HepG2 (cell line): ENCODE data around the gene EEF1A2. TPM values are rescaled to one million over a fixed set of nuclear protein-coding genes. Genes with fewer than 3 reads are reported as not detected.
A peak's percentile ranks its signal among the peaks of the same experiment; 100 is the strongest.

Experiments
- ATAC-seq: fragments of 200-7000 bp; cut with Tn5 transposase; 3 replicates; pipeline ENCODE4 v1.9.1; 2020; ENCODE audit warnings: mild to moderate bottlenecking, moderate library complexity
- BruUV-seq: library from RNA; stranded (reverse); fragments of 400-500 nt; replicated peaks from 2 replicates; lab custom pipeline; 2021; lab: Mats Ljungman, UMichigan
- CTCF ChIA-PET: fragments of 300-600 bp; formaldehyde crosslinking; extraction: SDS; loops from one replicate; lab custom pipeline; 2021; ENCODE audit warnings: low total read pairs, inconsistent platforms, low intra/inter-chr PET ratio; lab: Yijun Ruan, JAX
- POLR2A ChIA-PET: fragments of 350-600 bp; sonication (Branson Sonifier 250); formaldehyde crosslinking; loops from one replicate; lab custom pipeline; 2020; ENCODE audit warnings: antibody characterized with exemption, inconsistent platforms; lab: Yijun Ruan, JAX
- DNase-seq: peaks from one replicate; pipeline ENCODE4 v3.0.0-alpha.2; 2015; ENCODE audit warnings: low spot score
- FAIRE-seq: peaks from 3 replicates; lab custom pipeline; 2011; peaks lifted over from hg19 to GRCh38; lab: Jason Lieb, UNC
- H2AFZ ChIP-seq: one replicate; pipeline ENCODE4 v1.6.1; 2011; ENCODE audit warnings: low read length, inconsistent platforms
- H3K27ac ChIP-seq: fragments of 300-600 bp; 3 replicates; pipeline ENCODE4 v1.8.0; 2011; ENCODE audit warnings: mixed run types, mild to moderate bottlenecking, mixed read lengths, low read length, inconsistent platforms; ENCODE audit not compliant: insufficient read depth; ENCODE audit errors: extremely low read length
- H3K27me3 ChIP-seq, 2 experiments: fragments of 200-600 bp in 1 of 2; 2 replicates in 1 of 2; 3 replicates in 1 of 2; pipeline versions ENCODE4 v1.6.0 to v1.8.0; 2011; ENCODE audit warnings: low read length in 2 of 2, mild to moderate bottlenecking in 2 of 2, moderate library complexity in 2 of 2, inconsistent platforms in 1 of 2; ENCODE audit not compliant: insufficient read depth in 2 of 2, control insufficient read depth in 1 of 2
- H3K36me3 ChIP-seq, 2 experiments: fragments of 200-600 bp in 1 of 2; replicated peaks in 1 of 2; 2 replicates in 1 of 2; 3 replicates in 1 of 2; pipeline versions ENCODE4 v1.5.1 to v1.8.0; 2011; ENCODE audit warnings: low read length in 2 of 2, inconsistent platforms in 1 of 2; ENCODE audit not compliant: insufficient read depth in 2 of 2, control insufficient read depth in 1 of 2
- H3K4me1 ChIP-seq: 2 replicates; pipeline ENCODE4 v1.5.1; 2012; ENCODE audit warnings: low read length, inconsistent platforms; ENCODE audit not compliant: insufficient read depth
- H3K4me2 ChIP-seq: 2 replicates; pipeline ENCODE4 v1.6.0; 2011; ENCODE audit warnings: low read depth, low read length, inconsistent platforms
- H3K4me3 ChIP-seq, 3 experiments: fragments of 200-600 bp in 1 of 3; sonication (generic), shearing (Covaris generic) in 1 of 3; replicated peaks in 1 of 3; 2 replicates each; pipeline ENCODE4 v1.5.1; 2011 to 2016; ENCODE audit warnings: low read length in 3 of 3, inconsistent platforms in 2 of 3, low read depth in 2 of 3, mild to moderate bottlenecking in 2 of 3, control low read depth in 1 of 3, mixed read lengths in 1 of 3; ENCODE audit not compliant: insufficient read depth in 1 of 3
- H3K79me2 ChIP-seq: one replicate; pipeline ENCODE4 v1.6.1; 2011; ENCODE audit warnings: low read length, inconsistent platforms; ENCODE audit not compliant: insufficient read depth
- H3K9ac ChIP-seq: 2 replicates; pipeline ENCODE4 v1.6.0; 2011; ENCODE audit warnings: mild to moderate bottlenecking, low read depth, low read length, inconsistent platforms; ENCODE audit not compliant: insufficient read depth
- H3K9me3 ChIP-seq: 2 replicates; pipeline ENCODE4 v1.5.1; 2012; ENCODE audit warnings: mild to moderate bottlenecking, low read length
- H4K20me1 ChIP-seq: 2 replicates; pipeline ENCODE4 v1.6.0; 2011; ENCODE audit warnings: inconsistent platforms, mild to moderate bottlenecking, low read length, moderate library complexity; ENCODE audit not compliant: insufficient read depth
- HIVEP1 ChIP-seq: sonication (generic); formaldehyde crosslinking; IDR thresholded peaks from 2 replicates; pipeline ENCODE4 v1.4.0; 2020; ENCODE audit warnings: mild to moderate bottlenecking, missing genetic modification reagents
- JUN ChIP-seq: sonication (generic); formaldehyde crosslinking; IDR thresholded peaks from 2 replicates; pipeline ENCODE4 v1.4.0; 2020; ENCODE audit warnings: mild to moderate bottlenecking, missing genetic modification reagents
- NR2F6 ChIP-seq, 2 experiments: IDR thresholded peaks; 2 replicates each; pipeline ENCODE4 v1.6.1; 2016; ENCODE audit warnings: antibody characterized with exemption in 1 of 2, mild to moderate bottlenecking in 1 of 2
- RFX3 ChIP-seq: IDR thresholded peaks from 2 replicates; pipeline ENCODE4 v1.6.1; 2016; ENCODE audit warnings: missing biosample characterization, missing genetic modification reagents
- ZNF20 ChIP-seq: sonication (generic); formaldehyde crosslinking; IDR thresholded peaks from 2 replicates; pipeline ENCODE4 v1.4.0; 2020; ENCODE audit warnings: mild to moderate bottlenecking, moderate library complexity, missing genetic modification reagents
- ZNF672 ChIP-seq: sonication (generic); formaldehyde crosslinking; IDR thresholded peaks from 2 replicates; pipeline ENCODE4 v1.8.1; 2022; ENCODE audit warnings: missing genetic modification reagents
- WGBS: methylation state at CpG from one replicate; pipeline ENCODE4 v1.1.6; 2017; ENCODE audit warnings: low lambda C conversion rate; 5-methylcytosine and 5-hydroxymethylcytosine counted together
- in situ Hi-C: cut with HindIII; loops from 2 replicates; pipeline ENCODE4 v1.10.0; 2017; ENCODE audit warnings: low pct_unique_long_range_greater_than_20kb; ENCODE audit not compliant: extremely low pct_ligation_motif_present
- intact Hi-C: fragments of 100-400 bp; cut with micrococcal nuclease; formaldehyde crosslinking; loops from one replicate; pipeline ENCODE4 v1.10.0; 2022; ENCODE audit not compliant: unreplicated experiment
- polyA plus RNA-seq, 8 experiments: library from polyadenylated mRNA; depleted of rRNA in 3 of 8; stranded (reverse) in 7 of 8; unstranded in 1 of 8; fragments of >200 nt; fragmentation: Illumina TruSeq in 4 of 8; extraction: Trizol in 4 of 8; gene quantifications; 2 replicates each; pipeline versions ENCODE4 v1.2.1 to v1.2.3, GENCODE V29; 2011 to 2016; ENCODE audit warnings: low read depth in 4 of 8, missing spikeins in 1 of 8, mixed read lengths in 1 of 8; ENCODE audit not compliant: insufficient read depth in 1 of 8
- total RNA-seq, 5 experiments: library from RNA; depleted of rRNA; stranded (reverse); fragments of >200 nt; fragmentation: Illumina TruSeq; extraction: Trizol; gene quantifications; 2 replicates each; pipeline ENCODE4 v1.2.3, GENCODE V29; 2016; ENCODE audit warnings: low read depth in 1 of 5
- TF ChIP-seq, protein P1 (sequence below): sonication (generic); formaldehyde crosslinking; conservative IDR thresholded peaks from 2 replicates; pipeline ENCODE4 v1.4.0; 2020; ENCODE audit warnings: missing genetic modification reagents
- TF ChIP-seq, protein P2 (sequence below): sonication (generic); formaldehyde crosslinking; IDR thresholded peaks from 2 replicates; pipeline ENCODE4 v1.9.0; 2022; ENCODE audit warnings: low read depth, missing genetic modification reagents
- TF ChIP-seq, protein P3 (sequence below): sonication (generic); formaldehyde crosslinking; IDR thresholded peaks from 2 replicates; pipeline ENCODE4 v1.5.0; 2020; ENCODE audit warnings: mild to moderate bottlenecking, low read depth, missing genetic modification reagents, borderline replicate concordance
- TF ChIP-seq, protein P4 (sequence below): sonication (generic); formaldehyde crosslinking; IDR thresholded peaks from 2 replicates; pipeline ENCODE4 v1.5.1; 2020; ENCODE audit warnings: missing genetic modification reagents, mild to moderate bottlenecking, borderline replicate concordance
- TF ChIP-seq, protein P5 (sequence below), 2 experiments: sonication (generic) in 1 of 2; formaldehyde crosslinking in 1 of 2; IDR thresholded peaks; 2 replicates each; pipeline versions ENCODE4 v1.4.0 to v1.6.1; 2016 to 2020; ENCODE audit warnings: borderline replicate concordance in 1 of 2, low read depth in 1 of 2, mild to moderate bottlenecking in 1 of 2, missing genetic modification reagents in 1 of 2

The EEF1A2 gene
- total and polyA plus RNA-seq, 2 of the 13 experiments (the other 11 are each of a cell fraction or from before 2014, with no cell fraction given), result 0.44 to 0.87 TPM

DNA sequence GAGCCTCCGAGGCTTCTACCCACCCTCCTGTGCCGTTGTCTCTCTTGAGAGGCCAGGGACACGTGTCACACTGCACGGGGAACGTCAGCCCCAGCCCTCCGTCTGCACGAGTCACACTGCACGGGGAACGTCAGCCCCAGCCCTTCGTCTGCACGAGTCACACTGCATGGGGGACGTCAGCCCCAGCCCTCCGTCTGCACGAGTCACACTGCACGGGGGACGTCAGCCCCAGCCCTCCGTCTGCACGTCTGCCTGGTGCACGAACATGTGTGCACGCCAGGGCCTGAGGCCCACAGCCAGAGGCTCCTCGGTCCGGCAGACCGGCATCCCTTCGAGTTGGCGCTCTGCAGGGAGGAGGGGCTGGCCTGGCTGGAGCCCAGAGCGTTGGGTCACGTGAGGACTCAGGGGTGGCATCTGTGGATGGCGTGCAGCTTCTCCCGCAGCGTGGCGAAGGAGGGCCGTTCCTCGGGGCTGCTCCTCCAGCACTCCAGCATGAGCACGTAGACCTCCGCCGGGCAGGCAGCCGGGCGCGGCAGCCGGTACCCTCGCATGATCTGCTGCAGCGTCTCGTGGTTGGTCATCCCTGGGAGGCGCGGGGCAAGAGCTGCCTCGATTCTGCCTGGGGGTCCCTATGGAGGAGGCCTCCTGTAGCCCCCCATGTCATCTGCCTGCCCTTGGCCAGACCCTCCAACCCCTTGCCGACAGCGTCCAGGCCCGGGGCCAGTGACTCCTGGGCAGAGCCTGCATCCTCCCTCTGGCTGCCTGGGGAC lies 41.7 kb upstream of the EEF1A2 start:
- H3K4me1 ChIP-seq, result peaks cover 51% of the 10 kb centered on the region
- H3K4me2 ChIP-seq, result peak overlapping the region; percentile 54; the same call in 1 of the 2 replicates
- FAIRE-seq, result no peak
- H3K36me3 ChIP-seq, result no peaks in the 10 kb centered on the region
- H3K9me3 ChIP-seq, result no peaks in the 10 kb centered on the region
- in situ Hi-C loops (no loop called here), intact Hi-C loops (no loop called here)
- no peaks in the 10 kb centered on the region; the same call in 1 of the 2 replicates for H4K20me1 ChIP-seq
- H3K4me3 ChIP-seq, result peak overlapping the region in 1 of 3 experiments; percentile 15; a peak in 1 of 6 replicates
- H2AFZ ChIP-seq, result no peak overlapping the region
- ChIA-PET POLR2A (no interaction called here), CTCF (no interaction called here)
- no peaks in the 10 kb centered on the region for H3K79me2 ChIP-seq
- no peak overlapping the region for H3K27ac ChIP-seq
- WGBS, result 17% methylated on average over 18 of the region's 49 CpGs
- BruUV-seq, result no TSS peak
- no peak overlapping the region for H3K9ac ChIP-seq
- ATAC-seq, result no peak
- H3K27me3 ChIP-seq, result peaks cover 38 to 70% of the 10 kb centered on the region in 2 experiments
- no peak for DNase-seq
- TF ChIP-seq RFX3 (CRISPR knock-in tag) (no peak), ZNF20 (no peak), HIVEP1 (no peak), ZNF672 (CRISPR knock-in tag) (no peak), NR2F6 (IDR thresholded peaks at IDR 0.05) (no peak), NR2F6 (CRISPR knock-in tag; IDR thresholded peaks at IDR 0.05) (no peak), JUN (CRISPR knock-in tag) (no peak)
- TF ChIP-seq, protein P1, sequence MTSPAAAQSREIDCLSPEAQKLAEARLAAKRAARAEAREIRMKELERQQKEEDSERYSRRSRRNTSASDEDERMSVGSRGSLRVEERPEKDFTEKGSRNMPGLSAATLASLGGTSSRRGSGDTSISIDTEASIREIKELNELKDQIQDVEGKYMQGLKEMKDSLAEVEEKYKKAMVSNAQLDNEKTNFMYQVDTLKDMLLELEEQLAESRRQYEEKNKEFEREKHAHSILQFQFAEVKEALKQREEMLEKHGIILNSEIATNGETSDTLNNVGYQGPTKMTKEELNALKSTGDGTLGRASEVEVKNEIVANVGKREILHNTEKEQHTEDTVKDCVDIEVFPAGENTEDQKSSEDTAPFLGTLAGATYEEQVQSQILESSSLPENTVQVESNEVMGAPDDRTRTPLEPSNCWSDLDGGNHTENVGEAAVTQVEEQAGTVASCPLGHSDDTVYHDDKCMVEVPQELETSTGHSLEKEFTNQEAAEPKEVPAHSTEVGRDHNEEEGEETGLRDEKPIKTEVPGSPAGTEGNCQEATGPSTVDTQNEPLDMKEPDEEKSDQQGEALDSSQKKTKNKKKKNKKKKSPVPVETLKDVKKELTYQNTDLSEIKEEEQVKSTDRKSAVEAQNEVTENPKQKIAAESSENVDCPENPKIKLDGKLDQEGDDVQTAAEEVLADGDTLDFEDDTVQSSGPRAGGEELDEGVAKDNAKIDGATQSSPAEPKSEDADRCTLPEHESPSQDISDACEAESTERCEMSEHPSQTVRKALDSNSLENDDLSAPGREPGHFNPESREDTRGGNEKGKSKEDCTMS (CRISPR knock-in tag), result no peak
- TF ChIP-seq, protein P2, sequence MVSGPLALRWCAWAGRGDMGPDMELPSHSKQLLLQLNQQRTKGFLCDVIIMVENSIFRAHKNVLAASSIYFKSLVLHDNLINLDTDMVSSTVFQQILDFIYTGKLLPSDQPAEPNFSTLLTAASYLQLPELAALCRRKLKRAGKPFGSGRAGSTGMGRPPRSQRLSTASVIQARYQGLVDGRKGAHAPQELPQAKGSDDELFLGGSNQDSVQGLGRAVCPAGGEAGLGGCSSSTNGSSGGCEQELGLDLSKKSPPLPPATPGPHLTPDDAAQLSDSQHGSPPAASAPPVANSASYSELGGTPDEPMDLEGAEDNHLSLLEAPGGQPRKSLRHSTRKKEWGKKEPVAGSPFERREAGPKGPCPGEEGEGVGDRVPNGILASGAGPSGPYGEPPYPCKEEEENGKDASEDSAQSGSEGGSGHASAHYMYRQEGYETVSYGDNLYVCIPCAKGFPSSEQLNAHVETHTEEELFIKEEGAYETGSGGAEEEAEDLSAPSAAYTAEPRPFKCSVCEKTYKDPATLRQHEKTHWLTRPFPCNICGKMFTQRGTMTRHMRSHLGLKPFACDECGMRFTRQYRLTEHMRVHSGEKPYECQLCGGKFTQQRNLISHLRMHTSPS (CRISPR knock-in tag), result no peak
- TF ChIP-seq, protein P3, sequence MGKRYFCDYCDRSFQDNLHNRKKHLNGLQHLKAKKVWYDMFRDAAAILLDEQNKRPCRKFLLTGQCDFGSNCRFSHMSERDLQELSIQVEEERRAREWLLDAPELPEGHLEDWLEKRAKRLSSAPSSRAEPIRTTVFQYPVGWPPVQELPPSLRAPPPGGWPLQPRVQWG, result 0 out of 2 replicates have a peak, but pooled peaks have one; percentile 65
- TF ChIP-seq, protein P4, sequence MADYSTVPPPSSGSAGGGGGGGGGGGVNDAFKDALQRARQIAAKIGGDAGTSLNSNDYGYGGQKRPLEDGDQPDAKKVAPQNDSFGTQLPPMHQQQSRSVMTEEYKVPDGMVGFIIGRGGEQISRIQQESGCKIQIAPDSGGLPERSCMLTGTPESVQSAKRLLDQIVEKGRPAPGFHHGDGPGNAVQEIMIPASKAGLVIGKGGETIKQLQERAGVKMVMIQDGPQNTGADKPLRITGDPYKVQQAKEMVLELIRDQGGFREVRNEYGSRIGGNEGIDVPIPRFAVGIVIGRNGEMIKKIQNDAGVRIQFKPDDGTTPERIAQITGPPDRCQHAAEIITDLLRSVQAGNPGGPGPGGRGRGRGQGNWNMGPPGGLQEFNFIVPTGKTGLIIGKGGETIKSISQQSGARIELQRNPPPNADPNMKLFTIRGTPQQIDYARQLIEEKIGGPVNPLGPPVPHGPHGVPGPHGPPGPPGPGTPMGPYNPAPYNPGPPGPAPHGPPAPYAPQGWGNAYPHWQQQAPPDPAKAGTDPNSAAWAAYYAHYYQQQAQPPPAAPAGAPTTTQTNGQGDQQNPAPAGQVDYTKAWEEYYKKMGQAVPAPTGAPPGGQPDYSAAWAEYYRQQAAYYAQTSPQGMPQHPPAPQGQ, result no peak
- TF ChIP-seq, protein P5, sequence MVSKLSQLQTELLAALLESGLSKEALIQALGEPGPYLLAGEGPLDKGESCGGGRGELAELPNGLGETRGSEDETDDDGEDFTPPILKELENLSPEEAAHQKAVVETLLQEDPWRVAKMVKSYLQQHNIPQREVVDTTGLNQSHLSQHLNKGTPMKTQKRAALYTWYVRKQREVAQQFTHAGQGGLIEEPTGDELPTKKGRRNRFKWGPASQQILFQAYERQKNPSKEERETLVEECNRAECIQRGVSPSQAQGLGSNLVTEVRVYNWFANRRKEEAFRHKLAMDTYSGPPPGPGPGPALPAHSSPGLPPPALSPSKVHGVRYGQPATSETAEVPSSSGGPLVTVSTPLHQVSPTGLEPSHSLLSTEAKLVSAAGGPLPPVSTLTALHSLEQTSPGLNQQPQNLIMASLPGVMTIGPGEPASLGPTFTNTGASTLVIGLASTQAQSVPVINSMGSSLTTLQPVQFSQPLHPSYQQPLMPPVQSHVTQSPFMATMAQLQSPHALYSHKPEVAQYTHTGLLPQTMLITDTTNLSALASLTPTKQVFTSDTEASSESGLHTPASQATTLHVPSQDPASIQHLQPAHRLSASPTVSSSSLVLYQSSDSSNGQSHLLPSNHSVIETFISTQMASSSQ (IDR thresholded peaks at IDR 0.05; ENCODE audit: low read depth), result no peak
- TF ChIP-seq, protein P5 (CRISPR knock-in tag; IDR thresholded peaks at IDR 0.05; ENCODE audit: borderline replicate concordance), result 0 out of 2 replicates have a peak, but pooled peaks have one; percentile 31
